Activated B cell treated with CpG ODN at 0.5 μM for 24 hours (primary cell): ENCODE data around the gene KLHL29. TPM values are rescaled to one million over a fixed set of nuclear protein-coding genes. Genes with fewer than 3 reads are reported as not detected.

Experiments used
- ATAC-seq: fragments of 200-7000 bp; cut with Tn5 transposase; one replicate; pipeline ENCODE4 v1.10.0; 2021; ENCODE audit warnings: low read depth, mild to moderate bottlenecking, moderate library complexity
- CTCF ChIA-PET: fragments of 350-600 bp; sonication (Branson Sonifier 250); formaldehyde crosslinking; loops from one replicate; lab custom pipeline; 2021; ENCODE audit warnings: antibody characterized with exemption; lab: Charles Lee
- POLR2A ChIA-PET: fragments of 350-600 bp; sonication (Branson Sonifier 250); formaldehyde crosslinking; loops from one replicate; lab custom pipeline; 2021; ENCODE audit warnings: antibody characterized with exemption; lab: Charles Lee
- DNase-seq: peaks from one replicate; pipeline ENCODE4 v3.0.0; 2022
- H3K27ac Mint-ChIP-seq: one replicate; pipeline ENCODE4 v1.8.0; 2020; ENCODE audit warnings: mixed read lengths
- H3K27me3 Mint-ChIP-seq: one replicate; pipeline ENCODE4 v1.8.0; 2021; ENCODE audit warnings: mixed read lengths
- H3K36me3 Mint-ChIP-seq: one replicate; pipeline ENCODE4 v1.8.0; 2021; ENCODE audit warnings: low read depth, mixed read lengths
- H3K4me1 Mint-ChIP-seq: one replicate; pipeline ENCODE4 v1.8.0; 2021; ENCODE audit warnings: mixed read lengths
- H3K4me3 Mint-ChIP-seq: one replicate; pipeline ENCODE4 v1.8.0; 2020; ENCODE audit warnings: mild to moderate bottlenecking, mixed read lengths
- H3K9me3 Mint-ChIP-seq: one replicate; pipeline ENCODE4 v1.8.0; 2020; ENCODE audit warnings: mixed read lengths
- intact Hi-C: fragments of 100-400 bp; cut with micrococcal nuclease; formaldehyde crosslinking; loops from one replicate; pipeline ENCODE4 v1.15.1; 2024
- total RNA-seq: library from RNA; stranded (reverse); gene quantifications from 2 replicates; pipeline ENCODE4 v1.2.3, GENCODE V29; 2022
- TF ChIP-seq, protein P1 (sequence below): fragments of 200-600 bp; IDR thresholded peaks from one replicate; pipeline ENCODE4 v1.8.0; 2022; ENCODE audit warnings: antibody characterized with exemption, mild to moderate bottlenecking

KLHL29 gene
- total RNA-seq, 1 donor from 2014 or later, result 2.5 TPM

DNA sequence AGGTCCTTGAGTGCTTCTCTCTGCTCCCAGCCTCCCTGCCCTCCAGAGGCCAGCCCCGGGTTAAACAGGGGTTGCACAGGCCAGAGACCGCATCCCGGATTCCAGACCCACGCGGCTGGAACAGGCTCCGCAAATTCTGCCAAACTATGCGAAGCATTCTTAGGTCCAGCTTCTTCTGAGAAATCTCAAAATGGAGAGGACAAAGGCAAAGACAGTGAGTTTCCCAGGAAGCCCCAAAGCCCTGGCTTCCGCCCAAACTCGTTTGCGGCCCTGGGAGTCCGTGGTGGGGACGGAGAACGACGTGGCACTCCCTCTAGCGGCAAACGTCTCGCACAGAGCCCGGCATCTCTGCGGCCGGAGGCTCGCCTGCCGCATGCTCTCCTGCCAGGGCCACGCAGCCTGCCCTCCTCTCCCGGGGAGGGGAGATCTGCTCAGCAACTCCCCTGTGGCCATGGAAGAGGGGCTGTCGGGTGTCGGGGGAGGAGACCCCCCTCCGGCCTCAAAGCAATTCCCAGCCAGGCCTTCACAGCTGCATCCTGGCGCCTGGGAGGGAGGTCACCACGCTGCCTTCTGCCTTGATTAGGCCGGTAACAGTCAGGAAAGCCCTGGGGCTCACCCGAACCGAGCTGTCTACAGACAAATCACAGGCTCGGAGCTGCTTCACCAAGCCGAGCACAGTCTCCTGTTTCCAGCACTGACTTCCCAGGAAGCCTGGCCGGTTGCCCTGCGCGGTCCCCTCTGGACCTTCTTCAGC lies 33.4 kb upstream of the KLHL29 start:
- DNase-seq, result peak; percentile 40
- intact Hi-C loops, result loop anchor here (5.0 kb wide), 1 partner anchor 994 kb away; no protein-coding TSS in a partner anchor
- peaks cover 7% of the 10 kb centered on the region for H3K4me1 Mint-ChIP-seq
- peak; percentile 75 for ATAC-seq
- POLR2A ChIA-PET, result no interaction called here
- CTCF ChIA-PET, result interaction anchor here (0.9 kb wide), 1 partner anchor 21 kb away, joined by 3 read pairs; no protein-coding TSS in a partner anchor
- H3K36me3 Mint-ChIP-seq, result no peaks in the 10 kb centered on the region
- TF ChIP-seq, protein P1, sequence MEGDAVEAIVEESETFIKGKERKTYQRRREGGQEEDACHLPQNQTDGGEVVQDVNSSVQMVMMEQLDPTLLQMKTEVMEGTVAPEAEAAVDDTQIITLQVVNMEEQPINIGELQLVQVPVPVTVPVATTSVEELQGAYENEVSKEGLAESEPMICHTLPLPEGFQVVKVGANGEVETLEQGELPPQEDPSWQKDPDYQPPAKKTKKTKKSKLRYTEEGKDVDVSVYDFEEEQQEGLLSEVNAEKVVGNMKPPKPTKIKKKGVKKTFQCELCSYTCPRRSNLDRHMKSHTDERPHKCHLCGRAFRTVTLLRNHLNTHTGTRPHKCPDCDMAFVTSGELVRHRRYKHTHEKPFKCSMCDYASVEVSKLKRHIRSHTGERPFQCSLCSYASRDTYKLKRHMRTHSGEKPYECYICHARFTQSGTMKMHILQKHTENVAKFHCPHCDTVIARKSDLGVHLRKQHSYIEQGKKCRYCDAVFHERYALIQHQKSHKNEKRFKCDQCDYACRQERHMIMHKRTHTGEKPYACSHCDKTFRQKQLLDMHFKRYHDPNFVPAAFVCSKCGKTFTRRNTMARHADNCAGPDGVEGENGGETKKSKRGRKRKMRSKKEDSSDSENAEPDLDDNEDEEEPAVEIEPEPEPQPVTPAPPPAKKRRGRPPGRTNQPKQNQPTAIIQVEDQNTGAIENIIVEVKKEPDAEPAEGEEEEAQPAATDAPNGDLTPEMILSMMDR, result peak; percentile 19
- H3K4me3 Mint-ChIP-seq, result no peak overlapping the region
- H3K9me3 Mint-ChIP-seq, result no peaks in the 10 kb centered on the region
- H3K27ac Mint-ChIP-seq, result no peak overlapping the region
- peaks cover 26% of the 10 kb centered on the region for H3K27me3 Mint-ChIP-seq

DNA sequence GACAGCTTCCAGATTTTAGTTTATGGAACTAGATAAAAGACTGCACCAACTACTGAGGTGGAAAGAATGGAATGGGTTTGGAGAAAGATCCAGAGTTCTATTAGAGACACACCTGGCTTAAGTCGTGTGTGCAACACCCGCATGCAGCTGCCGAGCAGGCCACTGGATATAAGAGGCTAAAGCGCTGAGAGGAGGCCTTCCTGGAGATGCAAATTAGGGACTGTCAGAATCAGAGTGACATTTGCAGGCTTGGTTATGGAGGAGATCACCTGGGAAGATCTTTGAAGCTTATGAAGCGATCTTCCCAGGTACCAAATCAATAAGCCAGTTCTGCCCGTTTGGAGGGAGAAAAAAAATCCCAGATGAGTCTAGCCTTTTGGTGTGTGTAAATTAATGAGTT lies 30.4 kb upstream of the KLHL29 start:
- DNase-seq (no peak), ATAC-seq (peak; percentile 31)
- CTCF ChIA-PET, result no interaction called here
- TF ChIP-seq, protein P1, result no peak
- Mint-ChIP-seq H3K4me3 (no peak overlapping the region), H3K9me3 (no peaks in the 10 kb centered on the region), H3K4me1 (peaks cover 7% of the 10 kb centered on the region), H3K27ac (no peak overlapping the region), H3K36me3 (no peaks in the 10 kb centered on the region), H3K27me3 (peaks cover 28% of the 10 kb centered on the region)
- POLR2A ChIA-PET, result no interaction called here
- intact Hi-C loops, result loop anchor here (5.0 kb wide), 1 partner anchor 997 kb away; no protein-coding TSS in a partner anchor

DNA sequence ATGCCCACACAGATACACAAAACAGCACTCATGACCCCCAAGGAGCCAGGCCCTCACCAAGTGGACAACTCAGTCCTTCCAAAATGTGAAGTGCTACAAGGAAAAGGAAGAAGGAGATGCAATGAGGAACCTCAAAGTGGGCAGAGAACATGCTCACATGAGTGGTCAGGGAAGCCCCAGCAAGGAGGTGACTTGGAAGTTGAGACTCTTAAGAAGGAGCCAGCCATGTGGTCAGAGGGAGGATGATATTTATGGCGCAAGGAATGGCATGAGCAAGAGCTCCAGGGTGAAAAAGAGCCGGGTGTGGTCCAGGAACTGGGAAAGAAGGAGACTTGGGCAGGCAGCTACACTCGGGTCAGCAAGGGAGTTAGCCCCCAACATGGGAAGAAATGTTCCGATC lies 30.0 kb upstream of the KLHL29 start:
- intact Hi-C loops, result no loop called here
- Mint-ChIP-seq H3K4me3 (no peak overlapping the region), H3K9me3 (no peaks in the 10 kb centered on the region), H3K27me3 (peaks cover 28% of the 10 kb centered on the region), H3K4me1 (peaks cover 7% of the 10 kb centered on the region), H3K27ac (no peak overlapping the region), H3K36me3 (no peaks in the 10 kb centered on the region)
- DNase-seq, result no peak
- TF ChIP-seq, protein P1, result no peak
- CTCF ChIA-PET, result no interaction called here
- POLR2A ChIA-PET, result no interaction called here
- no peak for ATAC-seq

DNA sequence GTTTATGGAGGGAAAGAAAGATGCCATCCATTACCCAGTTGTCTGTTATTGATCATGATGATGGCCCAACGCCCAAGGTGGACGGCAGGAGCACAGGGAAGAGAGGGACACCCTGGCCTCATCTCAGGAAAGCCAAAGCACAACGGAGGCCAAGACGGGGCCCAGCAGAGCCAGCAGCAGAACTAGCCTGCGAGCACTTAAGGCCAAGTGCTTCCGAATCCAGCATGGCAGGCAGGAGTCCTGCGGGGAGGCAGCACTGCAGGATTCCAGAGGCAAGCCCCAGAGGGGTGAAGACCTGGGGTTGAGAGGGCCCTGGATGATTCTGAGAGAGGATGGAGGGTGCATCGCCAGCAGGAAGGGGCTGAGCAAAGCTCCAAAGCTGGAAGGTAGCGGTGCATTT lies 28.3 kb upstream of the KLHL29 start:
- DNase-seq (no peak), ATAC-seq (no peak)
- ChIA-PET CTCF (no interaction called here), POLR2A (no interaction called here)
- intact Hi-C loops, result no loop called here
- H3K36me3 Mint-ChIP-seq, result no peaks in the 10 kb centered on the region
- H3K4me1 Mint-ChIP-seq, result peaks cover 7% of the 10 kb centered on the region
- peaks cover 28% of the 10 kb centered on the region for H3K27me3 Mint-ChIP-seq
- TF ChIP-seq, protein P1, result no peak
- no peak overlapping the region for H3K4me3 Mint-ChIP-seq
- no peaks in the 10 kb centered on the region for H3K9me3 Mint-ChIP-seq
- no peak overlapping the region for H3K27ac Mint-ChIP-seq

DNA sequence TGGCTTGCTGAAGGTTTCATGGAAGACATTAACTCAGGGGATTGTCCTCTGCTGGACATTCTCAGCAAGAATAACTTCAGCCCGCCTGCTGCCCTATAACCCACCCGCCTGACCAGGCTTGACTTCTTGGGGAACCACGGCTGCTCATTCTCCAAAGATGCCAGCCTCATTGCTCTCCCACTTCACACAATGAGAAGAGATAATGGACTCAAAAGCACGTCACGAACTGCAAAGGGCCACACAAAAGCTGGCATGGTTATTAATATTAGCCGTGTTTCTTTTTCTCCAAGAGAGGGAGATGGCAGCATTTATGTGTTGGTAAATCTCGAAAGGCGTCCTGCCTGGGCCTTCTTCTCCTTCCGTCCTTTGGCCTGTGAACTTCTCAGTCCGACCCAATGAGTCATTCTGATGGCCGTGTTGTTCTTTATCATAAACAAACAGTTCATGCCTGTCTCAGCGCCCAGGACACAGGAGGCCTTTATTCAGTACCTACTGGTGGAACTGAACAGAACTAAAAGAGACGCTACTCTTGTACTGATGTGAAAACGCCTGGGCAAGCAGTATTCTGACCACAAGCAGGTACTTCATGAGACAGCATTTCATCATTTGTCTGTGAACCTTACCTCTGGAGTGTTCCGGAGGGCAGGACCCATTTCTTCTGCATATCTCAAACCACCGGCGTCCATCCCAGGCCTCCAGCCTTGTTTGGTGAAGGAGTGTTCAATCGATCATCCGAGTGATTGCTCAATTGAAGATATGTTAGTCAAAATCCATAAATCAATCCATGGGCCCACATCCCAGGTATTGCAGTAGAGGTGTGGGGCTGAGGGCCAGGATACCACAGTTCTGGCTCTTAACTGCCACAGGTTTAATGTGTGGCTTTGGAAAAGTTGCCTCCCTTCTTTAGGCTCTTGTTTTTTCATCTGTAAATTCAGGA lies 25.1 kb upstream of the KLHL29 start:
- POLR2A ChIA-PET, result no interaction called here
- Mint-ChIP-seq H3K36me3 (no peaks in the 10 kb centered on the region), H3K4me3 (no peak overlapping the region), H3K27me3 (peaks cover 23% of the 10 kb centered on the region), H3K4me1 (no peaks in the 10 kb centered on the region), H3K27ac (no peak overlapping the region), H3K9me3 (no peaks in the 10 kb centered on the region)
- DNase-seq (no peak), ATAC-seq (no peak)
- CTCF ChIA-PET, result no interaction called here
- intact Hi-C loops, result no loop called here
- TF ChIP-seq, protein P1, result no peak
